Measurements from ENCODE around the gene CDHR2. TPM values are rescaled to one million over a fixed set of nuclear protein-coding genes. Genes with fewer than 3 reads are reported as not detected.

The CDHR2 gene
- total and polyA plus RNA-seq, 2 experiments from 2014 or later = not detected

- TF ChIP-seq EZH2 (IDR thresholded peaks at IDR 0.05; ENCODE audit: insufficient read depth, poor library complexity, severe bottlenecking) = no peak
- TF ChIP-seq EZH2phosphoT487 (IDR thresholded peaks at IDR 0.05; ENCODE audit: insufficient read depth, low read depth) = no peak
- no peak overlapping the region for H3K9ac ChIP-seq
- H3K79me2 ChIP-seq (ENCODE audit: insufficient read depth) = no peaks in the 10 kb centered on the region
Observed at GRCh38 chr5:176561259-176561658, 12.1 kb downstream of the CDHR2 start.

GRCh38 chr5:176562189-176562588 is 13.0 kb downstream of the CDHR2 start:
- WGBS, 2 experiments (ENCODE audit: low coverage in 1 of 2, low lambda C conversion rate in 2 of 2, missing lambda C conversion rate in 2 of 2) = 45 to 49% methylated on average over 8 to 10 of the region's 10 CpGs
- TF ChIP-seq EZH2 (IDR thresholded peaks at IDR 0.05; ENCODE audit: insufficient read depth, poor library complexity, severe bottlenecking) (no peak), EZH2phosphoT487 (IDR thresholded peaks at IDR 0.05; ENCODE audit: insufficient read depth, low read depth) (no peak)

More at GRCh38 chr5:176561259-176561658, 12.1 kb downstream of the CDHR2 start:
- 82 to 84% methylated on average over 3 of the region's 3 CpGs for WGBS, 2 experiments (ENCODE audit: low coverage in 1 of 2, low lambda C conversion rate in 2 of 2, missing lambda C conversion rate in 2 of 2)
- Histone ChIP-seq H3K27ac (no peak overlapping the region), H3K27me3 (replicated peaks; ENCODE audit: insufficient read depth) (no peaks in the 10 kb centered on the region; the same call in 1 of the 2 replicates), H3K4me3 (no peak overlapping the region), H2AFZ (no peak overlapping the region), H3K4me1 (ENCODE audit: insufficient read depth) (no peaks in the 10 kb centered on the region), H3K36me3 (ENCODE audit: low read depth) (no peaks in the 10 kb centered on the region), H4K20me1 (ENCODE audit: insufficient read depth) (no peaks in the 10 kb centered on the region), H3K9me3 (ENCODE audit: low read depth) (no peaks in the 10 kb centered on the region), H3K9me2 (ENCODE audit: insufficient read depth) (no peaks in the 10 kb centered on the region), H3F3A (ENCODE audit: insufficient read depth) (no peaks in the 10 kb centered on the region), H3K4me2 (ENCODE audit: unreplicated experiment) (no peak overlapping the region)
- in situ Hi-C loops (cut with MboI) = no loop called here
- no peak for DNase-seq

GRCh38 chr5:176564002-176564401 is 14.9 kb downstream of the CDHR2 start:
- WGBS, 2 experiments (ENCODE audit: low coverage in 1 of 2, low lambda C conversion rate in 2 of 2, missing lambda C conversion rate in 2 of 2) = 59% methylated on average over 10 of the region's 10 CpGs

More at GRCh38 chr5:176562189-176562588, 13.0 kb downstream of the CDHR2 start:
- no peak overlapping the region for H3K9ac ChIP-seq
- H3K9me3 ChIP-seq (ENCODE audit: low read depth) = no peaks in the 10 kb centered on the region
- no peaks in the 10 kb centered on the region for H3F3A ChIP-seq (ENCODE audit: insufficient read depth)
- H3K9me2 ChIP-seq (ENCODE audit: insufficient read depth) = no peaks in the 10 kb centered on the region
- no peaks in the 10 kb centered on the region for H4K20me1 ChIP-seq (ENCODE audit: insufficient read depth)
- no peak overlapping the region for H2AFZ ChIP-seq
- no peak overlapping the region for H3K4me2 ChIP-seq (ENCODE audit: unreplicated experiment)
- H3K4me1 ChIP-seq (ENCODE audit: insufficient read depth) = no peaks in the 10 kb centered on the region
- no peak overlapping the region for H3K27ac ChIP-seq
- no peaks in the 10 kb centered on the region for H3K79me2 ChIP-seq (ENCODE audit: insufficient read depth)
- no peak for DNase-seq
- H3K36me3 ChIP-seq (ENCODE audit: low read depth) = no peaks in the 10 kb centered on the region
- in situ Hi-C loops (cut with MboI) = no loop called here
- no peak overlapping the region for H3K4me3 ChIP-seq
- no peaks in the 10 kb centered on the region; the same call in 1 of the 2 replicates for H3K27me3 ChIP-seq (replicated peaks; ENCODE audit: insufficient read depth)

GRCh38 chr5:176565760-176566288 is 16.7 kb downstream of the CDHR2 start:
- H3K9me2 ChIP-seq (ENCODE audit: insufficient read depth) = no peaks in the 10 kb centered on the region
- H3K36me3 ChIP-seq (ENCODE audit: low read depth) = no peaks in the 10 kb centered on the region
- H3K4me1 ChIP-seq (ENCODE audit: insufficient read depth) = no peaks in the 10 kb centered on the region
- in situ Hi-C loops (cut with MboI) = no loop called here
- DNase-seq = no peak
- TF ChIP-seq EZH2phosphoT487 (IDR thresholded peaks at IDR 0.05; ENCODE audit: insufficient read depth, low read depth) = no peak
- no peak for TF ChIP-seq EZH2 (IDR thresholded peaks at IDR 0.05; ENCODE audit: insufficient read depth, poor library complexity, severe bottlenecking)
- H3K4me2 ChIP-seq (ENCODE audit: unreplicated experiment) = no peak overlapping the region
- no peak overlapping the region for H3K27ac ChIP-seq
- no peaks in the 10 kb centered on the region for H4K20me1 ChIP-seq (ENCODE audit: insufficient read depth)
- H3K9ac ChIP-seq = no peak overlapping the region
- no peaks in the 10 kb centered on the region for H3F3A ChIP-seq (ENCODE audit: insufficient read depth)
- 16 to 17% methylated on average over 6 of the region's 6 CpGs for WGBS, 2 experiments (ENCODE audit: low coverage in 1 of 2, low lambda C conversion rate in 2 of 2, missing lambda C conversion rate in 2 of 2)
- H3K4me3 ChIP-seq = no peak overlapping the region
- no peaks in the 10 kb centered on the region for H3K79me2 ChIP-seq (ENCODE audit: insufficient read depth)
- H2AFZ ChIP-seq = no peak overlapping the region
- no peaks in the 10 kb centered on the region; the same call in 1 of the 2 replicates for H3K27me3 ChIP-seq (replicated peaks; ENCODE audit: insufficient read depth)
- no peaks in the 10 kb centered on the region for H3K9me3 ChIP-seq (ENCODE audit: low read depth)

More at GRCh38 chr5:176564002-176564401, 14.9 kb downstream of the CDHR2 start:
- Histone ChIP-seq H4K20me1 (ENCODE audit: insufficient read depth) (no peaks in the 10 kb centered on the region), H3K36me3 (ENCODE audit: low read depth) (no peaks in the 10 kb centered on the region), H3K4me2 (ENCODE audit: unreplicated experiment) (no peak overlapping the region), H3K9me3 (ENCODE audit: low read depth) (no peaks in the 10 kb centered on the region), H3F3A (ENCODE audit: insufficient read depth) (no peaks in the 10 kb centered on the region), H3K27ac (no peak overlapping the region), H3K4me1 (ENCODE audit: insufficient read depth) (no peaks in the 10 kb centered on the region), H3K79me2 (ENCODE audit: insufficient read depth) (no peaks in the 10 kb centered on the region), H3K9me2 (ENCODE audit: insufficient read depth) (no peaks in the 10 kb centered on the region), H3K4me3 (no peak overlapping the region), H2AFZ (no peak overlapping the region), H3K9ac (no peak overlapping the region), H3K27me3 (replicated peaks; ENCODE audit: insufficient read depth) (no peaks in the 10 kb centered on the region; the same call in 1 of the 2 replicates)
- TF ChIP-seq EZH2 (IDR thresholded peaks at IDR 0.05; ENCODE audit: insufficient read depth, poor library complexity, severe bottlenecking) (no peak), EZH2phosphoT487 (IDR thresholded peaks at IDR 0.05; ENCODE audit: insufficient read depth, low read depth) (no peak)
- no peak for DNase-seq
- in situ Hi-C loops (cut with MboI) = no loop called here
